NT2/D1 (cell line): Measurements from ENCODE around the gene LPGAT1.

Experiments used
- YY1 ChIP-seq: IDR thresholded peaks from 2 replicates; pipeline ENCODE4 v1.6.1; 2011; ENCODE audit not compliant: insufficient read length, insufficient read depth
- ZNF274 ChIP-seq: IDR thresholded peaks from 2 replicates; pipeline ENCODE4 v1.6.1; 2011; ENCODE audit warnings: mild to moderate bottlenecking, low read depth, low read length

DNA sequence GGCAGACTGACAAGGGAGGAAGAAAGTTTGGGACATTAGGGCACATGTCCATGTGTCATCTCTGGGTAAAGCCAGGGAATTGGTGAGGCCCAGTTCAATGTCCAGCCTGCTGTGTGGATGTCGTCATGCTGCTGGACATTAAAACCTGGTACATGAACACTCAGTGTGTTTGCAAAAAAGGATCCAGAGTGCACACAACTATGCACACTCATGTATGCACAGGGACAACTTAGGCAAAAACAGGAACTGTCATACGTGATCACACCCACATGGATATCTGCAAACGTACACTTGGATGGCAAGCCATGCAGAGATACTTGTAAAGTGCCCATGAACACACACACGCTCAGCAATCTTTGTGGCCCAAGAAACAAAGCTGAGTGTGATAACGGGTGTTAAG, 107.3 kb downstream of the LPGAT1 start:
- TF ChIP-seq YY1 (no peak), ZNF274 (no peak)
